Neural cell (in vitro differentiated cells): ENCODE data around the gene FAM3D. TPM values are rescaled to one million over a fixed set of nuclear protein-coding genes. Genes with fewer than 3 reads are reported as not detected.

Experiments
- polyA plus RNA-seq: library from polyadenylated mRNA; depleted of rRNA; stranded (reverse); fragments of >200 nt; gene quantifications from 2 replicates; pipeline ENCODE4 v1.2.3, GENCODE V29; 2014

FAM3D gene
- polyA plus RNA-seq, 1 donor from 2014 or later, result not detected

Other genes with a start within 250 kb of the FAM3D start
- gene PDHB, start 232.9 kb downstream of the FAM3D start, polyA plus RNA-seq, result 154 and 201 TPM in 2 replicates
- 64.0 and 68.5 TPM in 2 replicates for gene KCTD6, start 174.7 kb downstream of the FAM3D start, polyA plus RNA-seq
- not detected in 2 replicates for gene ACOX2, start 129.6 kb downstream of the FAM3D start, polyA plus RNA-seq
- gene FAM107A, start 89.4 kb downstream of the FAM3D start, polyA plus RNA-seq, result 0.16 and 0.34 TPM in 2 replicates